Uterus (tissue), 4 donors: Measurements from ENCODE around the gene EPHA7. TPM values are rescaled to one million over a fixed set of nuclear protein-coding genes. Genes with fewer than 3 reads are reported as not detected.

Experiments used
- DNase-seq, 2 donors: peaks; one replicate each; pipeline ENCODE4 v3.0.0-alpha.2; 2019 to 2020
- H3K27ac ChIP-seq, 2 donors: fragments of 200-600 bp; sonication (generic); 1 replicate in 1 of 2; 2 replicates in 1 of 2; pipeline ENCODE4 v1.5.1; 2016 to 2018
- H3K27me3 ChIP-seq, 2 donors: fragments of 200-600 bp; sonication (generic); one replicate each; pipeline ENCODE4 v1.5.1; 2018 to 2019; ENCODE audit warnings: control low read depth in 1 of 2
- H3K36me3 ChIP-seq, 2 donors: fragments of 200-600 bp; sonication (generic); one replicate each; pipeline ENCODE4 v1.5.1; 2019; ENCODE audit warnings: control low read depth in 1 of 2
- H3K4me1 ChIP-seq, 2 donors: fragments of 200-600 bp; sonication (generic); one replicate each; pipeline ENCODE4 v1.5.1; 2018 to 2019; ENCODE audit warnings: control low read depth in 1 of 2
- H3K4me3 ChIP-seq, 2 donors: fragments of 200-600 bp; sonication (generic); 1 replicate in 1 of 2; 2 replicates in 1 of 2; pipeline ENCODE4 v1.5.1; 2018 to 2019; ENCODE audit warnings: mild to moderate bottlenecking in 1 of 2
- H3K9me3 ChIP-seq, 2 donors: fragments of 200-600 bp; sonication (generic); one replicate each; pipeline ENCODE4 v1.5.1; 2019; ENCODE audit warnings: control low read depth in 1 of 2
- CTCF ChIP-seq, 4 experiments: fragments of 200-600 bp in 2 of 4; fragments of 450-650 bp in 2 of 4; sonication (generic) in 2 of 4; IDR thresholded peaks; one replicate each; pipeline ENCODE4 v1.5.1; 2016 to 2019; ENCODE audit warnings: antibody characterized with exemption in 4 of 4, mild to moderate bottlenecking in 2 of 4, moderate library complexity in 1 of 4
- POLR2A ChIP-seq, 2 donors: fragments of 450-650 bp; IDR thresholded peaks; one replicate each; pipeline ENCODE4 v1.6.1; 2016; ENCODE audit warnings: antibody characterized with exemption in 2 of 2, mild to moderate bottlenecking in 1 of 2, moderate library complexity in 1 of 2
- intact Hi-C: fragments of 100-400 bp; cut with DNase I; formaldehyde crosslinking; loops from one replicate; pipeline ENCODE4 v1.15.1; 2023; ENCODE audit warnings: low total_unique reads
- total RNA-seq, 4 donors: library from RNA; depleted of rRNA in 3 of 4; stranded (reverse); fragments of >200 nt in 3 of 4; gene quantifications; one replicate each; pipeline versions ENCODE4 v1.1.0 to v1.2.4, GENCODE V29; 2014 to 2023
- donor health status: DM: yes; HTN: yes; CAD: no.

The EPHA7 gene
- total RNA-seq, 4 donors from 2014 or later: 0.77 to 46.8 (median 2.1) TPM

DNA sequence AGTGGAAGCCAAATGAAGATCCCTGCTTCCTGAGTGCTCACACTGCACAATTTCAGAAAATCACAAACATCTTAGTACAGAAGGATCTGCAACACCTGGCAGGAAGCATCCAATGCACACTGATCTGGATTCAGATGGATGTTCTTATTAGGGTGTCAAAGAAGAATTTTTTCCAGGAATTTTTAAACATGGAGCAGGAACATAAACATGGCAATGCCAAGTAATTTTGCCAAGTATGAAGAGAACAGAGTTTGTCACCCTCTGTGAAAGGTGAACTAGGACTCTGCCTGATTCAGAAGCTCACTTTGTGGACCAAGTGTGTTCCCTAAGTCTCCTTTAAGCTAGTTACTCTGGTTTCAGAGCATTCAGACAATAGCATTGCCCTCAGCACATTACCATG is 208.5 kb downstream of the EPHA7 start:
- H3K4me3 ChIP-seq: no peak overlapping the region
- no peak for TF ChIP-seq POLR2A (IDR thresholded peaks at IDR 0.05)
- no peak for TF ChIP-seq CTCF (IDR thresholded peaks at IDR 0.05)
- H3K27me3 ChIP-seq: no peaks in the 10 kb centered on the region
- H3K36me3 ChIP-seq: no peaks in the 10 kb centered on the region
- no peak overlapping the region for H3K27ac ChIP-seq
- intact Hi-C loops: no loop called here
- no peaks in the 10 kb centered on the region for H3K4me1 ChIP-seq
- no peaks in the 10 kb centered on the region for H3K9me3 ChIP-seq
- no peak for DNase-seq

DNA sequence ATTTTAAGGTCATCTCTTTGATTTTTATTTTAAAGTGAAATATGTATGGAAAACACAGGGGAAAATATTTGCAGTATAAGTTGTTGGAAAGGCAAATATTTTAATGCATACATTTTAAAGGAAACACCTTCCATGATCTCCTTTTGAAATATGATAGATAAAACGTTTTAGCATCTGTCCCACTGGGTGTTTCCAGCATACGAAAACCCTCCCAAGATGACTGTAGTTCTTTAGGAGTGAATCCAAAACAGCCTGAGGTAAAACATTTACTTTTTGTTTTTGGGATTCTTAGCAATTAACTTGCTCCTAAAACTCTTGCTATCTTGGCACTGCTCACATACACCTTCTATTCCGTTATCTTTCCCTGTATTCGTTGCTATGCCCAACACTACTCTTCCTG is 210.0 kb downstream of the EPHA7 start:
- Histone ChIP-seq H3K9me3 (no peaks in the 10 kb centered on the region), H3K36me3 (no peaks in the 10 kb centered on the region), H3K4me3 (no peak overlapping the region), H3K27ac (no peak overlapping the region), H3K27me3 (no peaks in the 10 kb centered on the region), H3K4me1 (no peaks in the 10 kb centered on the region)
- DNase-seq: no peak
- intact Hi-C loops: no loop called here
- TF ChIP-seq POLR2A (IDR thresholded peaks at IDR 0.05) (no peak), CTCF (IDR thresholded peaks at IDR 0.05) (no peak)

DNA sequence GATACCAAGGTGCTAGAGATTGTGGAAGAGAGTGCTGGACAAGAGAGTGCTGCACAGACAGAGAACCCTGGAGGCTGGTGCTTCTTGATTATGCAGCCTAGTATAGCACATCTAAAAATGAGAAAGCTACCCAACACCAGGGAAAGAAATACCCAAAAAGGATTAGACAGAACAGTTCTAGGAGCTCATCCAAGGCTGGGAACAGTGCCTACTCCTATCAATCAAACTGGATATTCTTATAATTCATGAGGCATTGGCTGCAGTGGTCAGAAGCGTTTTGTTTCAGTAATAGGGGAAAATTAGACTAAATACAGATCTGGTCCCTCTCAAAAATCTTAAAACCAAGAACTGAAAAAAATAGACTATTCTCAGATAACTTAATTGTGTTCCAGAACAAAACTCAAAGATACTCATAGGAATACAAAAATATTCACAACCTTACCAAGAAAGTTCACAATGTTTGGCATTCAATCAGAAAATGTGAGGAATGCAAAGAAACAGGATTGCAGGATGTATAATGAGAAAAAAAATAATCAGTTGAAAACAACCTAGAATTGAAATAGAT is 222.9 kb downstream of the EPHA7 start:
- TF ChIP-seq CTCF (IDR thresholded peaks at IDR 0.05) (no peak), POLR2A (IDR thresholded peaks at IDR 0.05) (no peak)
- H3K27ac ChIP-seq: no peak overlapping the region

GRCh38 chr6:93194480-93194879 is 224.9 kb downstream of the EPHA7 start:
- Histone ChIP-seq H3K27ac (no peak overlapping the region), H3K27me3 (no peaks in the 10 kb centered on the region), H3K4me3 (no peak overlapping the region), H3K36me3 (no peaks in the 10 kb centered on the region), H3K4me1 (no peaks in the 10 kb centered on the region), H3K9me3 (no peaks in the 10 kb centered on the region)
- TF ChIP-seq POLR2A (IDR thresholded peaks at IDR 0.05) (no peak), CTCF (IDR thresholded peaks at IDR 0.05) (no peak)
- intact Hi-C loops: no loop called here
- DNase-seq: no peak

More for the DNA sequence above, 222.9 kb downstream of the EPHA7 start:
- no peaks in the 10 kb centered on the region for H3K27me3 ChIP-seq
- no peak for DNase-seq
- no peaks in the 10 kb centered on the region for H3K9me3 ChIP-seq
- H3K4me3 ChIP-seq: no peak overlapping the region
- no peaks in the 10 kb centered on the region for H3K4me1 ChIP-seq
- intact Hi-C loops: no loop called here
- H3K36me3 ChIP-seq: no peaks in the 10 kb centered on the region

GRCh38 chr6:93193868-93194267 is 225.5 kb downstream of the EPHA7 start:
- TF ChIP-seq POLR2A (IDR thresholded peaks at IDR 0.05) (no peak), CTCF (IDR thresholded peaks at IDR 0.05) (no peak)
- no peaks in the 10 kb centered on the region for H3K36me3 ChIP-seq
- no peaks in the 10 kb centered on the region for H3K9me3 ChIP-seq
- no peak overlapping the region for H3K27ac ChIP-seq
- H3K27me3 ChIP-seq: no peaks in the 10 kb centered on the region
- no peak overlapping the region for H3K4me3 ChIP-seq
- intact Hi-C loops: no loop called here
- DNase-seq: no peak
- no peaks in the 10 kb centered on the region for H3K4me1 ChIP-seq
